Measurements from ENCODE around the gene CDADC1.
A peak's percentile ranks its signal among the peaks of the same experiment; 100 is the strongest.

The CDADC1 gene

DNA sequence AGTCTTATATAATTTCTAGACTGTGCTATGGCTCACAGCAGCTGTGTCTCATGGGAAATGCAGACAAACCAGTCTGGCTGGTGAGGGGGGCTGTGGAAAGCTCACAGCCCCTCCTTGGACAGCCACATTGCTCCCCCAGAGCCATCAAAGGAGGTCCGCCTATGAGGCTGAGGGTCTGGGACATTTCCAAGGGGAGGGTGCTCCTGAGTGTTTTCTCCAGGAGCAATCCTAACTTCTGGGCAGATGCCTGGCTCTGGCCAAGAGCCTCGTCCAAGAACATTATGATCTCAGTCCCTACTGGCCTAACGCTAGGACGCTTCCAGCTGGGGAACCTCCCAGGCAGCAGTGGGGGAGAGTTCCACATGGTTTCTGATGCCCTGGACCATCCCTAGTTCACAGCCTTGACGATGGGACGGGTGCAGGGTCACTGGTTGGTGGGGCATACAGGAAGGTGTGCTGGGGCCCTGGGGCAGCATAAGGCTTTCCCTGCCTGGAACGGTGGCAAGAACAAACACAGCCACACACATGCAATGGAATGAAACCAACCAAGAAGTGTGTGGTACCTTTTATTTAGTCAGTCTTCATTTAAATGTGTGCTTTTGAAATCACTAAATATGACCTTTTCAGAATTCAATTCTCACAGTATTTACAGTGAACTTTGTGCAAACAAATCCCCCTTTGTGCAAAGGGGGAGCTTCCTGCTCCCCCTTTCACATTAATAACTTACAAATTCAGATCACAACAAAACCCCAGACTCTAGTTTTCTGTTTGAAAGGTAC lies 60.6 kb downstream of the CDADC1 start:
- H3K27ac ChIP-seq: peak overlapping the region; percentile 25
- TF ChIP-seq, protein P1, sequence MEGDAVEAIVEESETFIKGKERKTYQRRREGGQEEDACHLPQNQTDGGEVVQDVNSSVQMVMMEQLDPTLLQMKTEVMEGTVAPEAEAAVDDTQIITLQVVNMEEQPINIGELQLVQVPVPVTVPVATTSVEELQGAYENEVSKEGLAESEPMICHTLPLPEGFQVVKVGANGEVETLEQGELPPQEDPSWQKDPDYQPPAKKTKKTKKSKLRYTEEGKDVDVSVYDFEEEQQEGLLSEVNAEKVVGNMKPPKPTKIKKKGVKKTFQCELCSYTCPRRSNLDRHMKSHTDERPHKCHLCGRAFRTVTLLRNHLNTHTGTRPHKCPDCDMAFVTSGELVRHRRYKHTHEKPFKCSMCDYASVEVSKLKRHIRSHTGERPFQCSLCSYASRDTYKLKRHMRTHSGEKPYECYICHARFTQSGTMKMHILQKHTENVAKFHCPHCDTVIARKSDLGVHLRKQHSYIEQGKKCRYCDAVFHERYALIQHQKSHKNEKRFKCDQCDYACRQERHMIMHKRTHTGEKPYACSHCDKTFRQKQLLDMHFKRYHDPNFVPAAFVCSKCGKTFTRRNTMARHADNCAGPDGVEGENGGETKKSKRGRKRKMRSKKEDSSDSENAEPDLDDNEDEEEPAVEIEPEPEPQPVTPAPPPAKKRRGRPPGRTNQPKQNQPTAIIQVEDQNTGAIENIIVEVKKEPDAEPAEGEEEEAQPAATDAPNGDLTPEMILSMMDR (conservative IDR thresholded peaks at IDR 0.05): no peak

DNA sequence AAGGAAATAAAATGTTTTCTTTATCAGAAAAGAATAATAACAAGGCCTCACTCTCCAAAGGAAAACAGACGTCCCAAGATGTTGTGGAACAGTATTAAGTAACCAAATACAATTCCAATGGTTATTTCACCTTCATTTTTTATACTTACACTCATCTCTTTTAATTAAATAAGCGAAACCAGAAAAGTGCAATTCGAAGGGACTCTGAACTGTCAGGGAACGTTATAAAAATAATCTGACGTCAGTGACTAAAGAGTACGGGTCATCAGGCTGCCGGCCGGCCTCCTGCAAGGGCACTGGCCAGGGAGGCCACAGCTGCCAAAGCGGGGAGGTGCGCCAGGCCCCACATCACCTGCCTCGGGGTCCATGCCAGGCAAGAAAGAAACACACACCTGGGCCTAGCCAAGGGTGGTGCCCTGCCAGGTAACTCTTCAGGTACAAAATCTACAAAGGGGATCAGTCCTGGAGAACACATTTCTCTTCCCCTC lies 61.2 kb downstream of the CDADC1 start:
- H3K27ac ChIP-seq: peak overlapping the region; percentile 25

DNA sequence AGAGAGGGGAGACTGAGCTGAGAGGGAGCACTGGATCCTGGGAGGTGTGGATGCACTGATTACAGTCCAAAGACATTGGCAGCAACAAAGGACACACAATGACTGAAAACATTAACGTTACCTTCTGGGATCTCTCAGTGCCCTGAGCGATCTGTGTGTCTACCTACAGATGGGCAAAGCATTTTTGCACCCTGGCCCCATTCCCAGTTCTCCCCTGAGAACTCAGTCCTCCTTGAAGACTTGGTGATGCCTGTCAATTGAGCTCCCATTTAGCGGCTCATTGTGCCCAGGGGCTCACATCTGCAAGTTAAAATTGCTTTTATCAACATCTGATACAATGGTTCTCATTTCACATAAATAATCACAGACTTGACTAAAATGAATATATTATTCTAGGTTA lies 62.5 kb downstream of the CDADC1 start:
- no peak overlapping the region for H3K27ac ChIP-seq

More for the DNA sequence above, 61.2 kb downstream of the CDADC1 start:
- TF ChIP-seq, protein P1 (conservative IDR thresholded peaks at IDR 0.05): no peak

DNA sequence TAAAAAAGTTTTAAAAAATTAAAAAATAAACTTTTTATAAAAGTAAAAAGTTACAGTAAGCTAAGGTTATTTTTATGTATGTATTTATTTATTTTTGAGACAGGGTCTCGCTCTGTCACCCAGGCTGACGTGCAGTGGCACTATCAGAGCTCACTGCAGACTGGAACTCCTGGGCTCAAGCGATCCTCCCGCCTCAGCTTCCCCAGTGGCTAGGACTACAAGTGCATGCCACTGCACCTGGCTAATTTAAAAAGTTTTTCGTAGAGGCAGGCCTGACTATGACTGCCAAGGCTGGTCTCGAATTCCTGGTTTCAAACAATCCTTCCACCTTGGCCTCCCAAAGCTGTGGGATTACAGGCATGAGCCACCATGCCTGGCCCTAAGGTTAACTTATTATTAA lies 64.1 kb downstream of the CDADC1 start:
- H3K27ac ChIP-seq: peak overlapping the region; percentile 24; the same call in 1 of the 2 replicates
- TF ChIP-seq, protein P1 (conservative IDR thresholded peaks at IDR 0.05): no peak

More for the DNA sequence above, 62.5 kb downstream of the CDADC1 start:
- TF ChIP-seq, protein P1 (conservative IDR thresholded peaks at IDR 0.05): no peak

DNA sequence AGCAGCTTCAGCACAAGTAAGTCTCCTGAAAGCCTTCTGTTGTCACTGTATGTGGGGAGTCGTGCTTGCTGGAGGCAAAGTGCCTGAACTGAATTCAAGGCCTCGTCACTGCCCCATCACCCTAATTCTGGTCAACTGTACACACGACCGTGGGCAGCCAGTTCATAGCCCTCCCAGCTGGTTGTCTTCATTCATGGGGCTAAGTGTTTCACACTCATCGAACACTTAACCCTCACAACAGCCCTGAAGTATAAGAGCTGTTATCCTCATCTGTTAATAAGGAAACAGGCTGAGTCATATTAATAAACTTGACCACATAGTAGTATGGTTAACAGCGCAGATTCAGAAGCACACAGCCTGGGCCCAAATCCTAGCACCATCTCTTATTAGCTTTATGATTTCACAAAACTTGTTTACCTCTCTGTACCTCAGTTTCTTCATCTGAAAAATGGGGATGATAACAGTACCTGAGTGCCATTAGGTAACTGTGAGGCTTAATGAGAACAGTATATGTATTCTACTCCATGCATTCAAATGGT lies 66.7 kb downstream of the CDADC1 start:
- TF ChIP-seq, protein P1 (conservative IDR thresholded peaks at IDR 0.05): no peak
- H3K27ac ChIP-seq: no peak overlapping the region

DNA sequence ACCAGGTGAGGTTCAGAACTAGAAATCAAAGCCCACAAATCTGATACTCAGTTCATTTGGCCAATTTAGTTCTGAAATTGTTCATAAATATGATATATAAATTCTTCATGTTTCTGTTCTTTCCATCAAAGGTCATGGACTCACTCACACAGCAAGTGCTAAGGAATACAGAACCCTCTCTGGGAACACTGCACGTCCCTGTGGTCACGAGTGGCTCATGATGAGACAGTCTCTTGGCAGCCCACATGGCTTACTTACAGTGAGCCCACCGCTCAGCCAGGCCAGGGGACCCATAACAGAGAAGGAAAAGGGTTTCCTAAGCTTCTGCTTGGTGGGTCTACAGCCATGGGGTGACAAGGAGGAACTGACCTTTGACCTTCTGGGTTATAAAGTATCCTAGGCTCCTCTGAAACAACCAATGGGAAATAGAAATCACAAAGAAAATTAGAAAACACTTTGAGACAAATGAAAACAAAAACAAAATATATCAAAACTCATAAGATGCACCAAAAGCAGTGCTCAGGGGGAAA lies 67.4 kb downstream of the CDADC1 start:
- TF ChIP-seq, protein P1 (conservative IDR thresholded peaks at IDR 0.05): no peak
- no peak overlapping the region for H3K27ac ChIP-seq

DNA sequence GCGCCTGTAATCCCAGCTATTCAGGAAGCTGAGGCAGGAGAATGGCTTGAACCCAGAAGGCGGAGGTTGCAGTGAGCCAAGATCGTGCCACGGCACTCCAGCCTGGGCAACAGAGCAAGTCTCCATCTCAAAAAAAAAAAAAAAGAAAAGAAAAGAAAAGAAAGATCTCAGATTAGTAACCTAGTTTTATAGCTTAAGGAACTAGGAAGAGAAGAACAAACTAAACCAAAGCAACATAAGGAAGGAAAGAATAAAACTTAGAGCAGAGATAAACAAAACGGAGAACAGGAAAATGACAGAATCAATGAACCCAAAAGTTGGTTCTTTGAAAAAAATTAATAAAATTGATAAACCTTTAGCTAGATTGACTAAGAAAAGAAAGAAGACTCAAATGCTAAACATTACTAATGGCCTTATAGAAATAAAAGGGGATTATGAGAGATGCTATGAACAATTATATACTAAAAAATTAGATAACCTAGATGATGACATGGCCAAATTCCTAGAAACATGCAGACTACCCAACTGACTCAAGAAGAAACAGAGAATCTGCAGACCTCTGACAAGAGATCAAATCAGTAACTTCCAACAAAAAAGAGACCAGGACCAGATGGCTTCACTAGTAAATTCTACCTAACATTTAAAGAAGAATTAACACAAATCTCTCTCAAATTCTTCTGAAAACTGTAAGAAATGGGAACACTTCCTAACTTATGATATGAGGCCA lies 68.2 kb downstream of the CDADC1 start:
- no peak overlapping the region for H3K27ac ChIP-seq
- TF ChIP-seq, protein P1 (conservative IDR thresholded peaks at IDR 0.05): no peak
